Esophagus mucosa (tissue), 1 donor: ENCODE data around the gene ZNF106. TPM values are rescaled to one million over a fixed set of nuclear protein-coding genes. Genes with fewer than 3 reads are reported as not detected.

ENCODE experiments used
- ATAC-seq: fragments of 200-7000 bp; cut with Tn5 transposase; one replicate; pipeline ENCODE4 v1.9.1; 2020
- total RNA-seq: library from RNA; stranded (reverse); gene quantifications from one replicate; pipeline ENCODE4 v1.2.4, GENCODE V29; 2023
- donor health status: DM: yes; HTN: yes; CAD: no.

The ZNF106 gene
- total RNA-seq: 23.0 TPM

DNA sequence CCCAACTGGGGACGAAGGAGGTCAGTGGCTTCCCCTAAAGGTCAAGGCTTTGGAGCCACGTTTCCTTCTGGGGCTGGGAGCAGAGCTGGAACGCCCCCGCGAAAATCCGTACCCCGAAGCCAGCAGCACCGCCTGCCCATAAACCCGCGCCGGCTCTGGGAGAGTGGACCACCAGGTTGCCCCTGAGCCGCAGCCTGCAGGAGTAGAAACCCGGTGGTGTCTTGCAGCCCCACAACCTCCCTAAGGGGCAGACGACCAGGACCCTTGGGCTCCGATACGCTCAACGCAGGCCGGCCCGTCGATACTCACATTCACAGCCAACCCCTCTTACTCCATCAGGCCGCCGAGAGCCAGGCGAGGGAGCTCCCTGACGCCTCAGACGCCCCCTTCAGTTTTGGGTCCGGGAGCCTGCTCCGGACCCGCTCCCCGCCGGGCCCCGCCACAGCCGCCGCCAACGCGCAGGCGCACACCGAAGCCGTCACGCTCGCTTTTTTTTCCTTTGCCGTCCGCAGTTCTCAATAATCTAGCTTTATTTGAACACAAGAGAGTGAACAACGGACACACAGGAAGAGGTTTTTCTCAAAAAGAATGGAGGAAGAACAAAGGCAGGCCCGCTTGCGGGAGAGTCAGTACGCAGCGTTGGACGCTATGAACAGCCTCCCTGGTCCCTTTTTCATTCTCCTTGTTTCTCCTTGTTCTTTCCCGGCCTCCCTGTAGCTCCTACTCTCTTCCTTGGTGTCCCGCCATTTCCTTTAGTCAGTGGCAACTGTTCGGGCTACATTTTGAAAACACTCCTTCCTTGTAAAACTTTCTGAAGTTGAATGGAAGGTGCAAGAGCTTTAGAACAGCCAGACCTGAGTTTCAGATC, at the start of gene ZNF106:
Gene ZNF106 (minus strand): TSS at position 471 of the 868 bp plus-strand sequence. CDS start 18,852 bp downstream, outside the sequence.
- peak; percentile 72 for ATAC-seq

DNA sequence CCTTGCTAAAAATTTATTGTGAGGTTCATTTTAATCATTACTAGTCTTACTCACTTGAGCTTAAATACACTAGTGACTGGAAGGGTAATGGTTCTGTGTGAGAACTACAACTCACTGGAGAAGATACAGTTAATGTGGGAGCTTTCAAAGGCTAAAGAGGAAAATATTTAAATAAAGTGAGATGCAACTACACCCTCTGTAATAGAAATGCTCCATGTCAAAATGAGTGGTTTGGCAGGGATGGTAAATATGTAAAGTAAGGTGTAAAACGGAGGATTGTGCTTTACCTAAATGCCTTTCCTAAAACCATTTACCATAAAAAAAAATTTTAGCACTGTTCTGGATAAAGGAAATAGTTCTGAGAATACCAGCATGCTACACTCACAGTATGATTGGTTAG, 42.3 kb upstream of the ZNF106 start:
- ATAC-seq: no peak

DNA sequence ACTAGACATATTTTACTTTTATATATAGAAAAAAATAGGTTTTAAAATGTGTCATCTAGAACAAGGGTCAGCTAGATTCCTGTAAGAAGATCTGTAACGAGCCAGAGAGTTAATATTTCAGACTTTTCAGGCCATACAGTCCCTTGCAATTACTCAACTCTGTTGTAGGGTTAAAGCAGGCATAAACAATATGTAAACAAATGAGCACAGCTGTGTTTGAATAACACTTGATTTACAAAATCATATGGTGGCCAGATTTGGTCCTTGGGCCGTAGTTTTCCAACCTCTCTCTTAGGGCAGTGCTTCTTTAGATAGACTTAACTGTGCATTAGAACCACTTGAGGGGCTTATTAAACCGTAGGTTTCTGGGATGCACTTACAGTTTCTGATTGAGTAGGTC, 38.0 kb upstream of the ZNF106 start:
- ATAC-seq: no peak

DNA sequence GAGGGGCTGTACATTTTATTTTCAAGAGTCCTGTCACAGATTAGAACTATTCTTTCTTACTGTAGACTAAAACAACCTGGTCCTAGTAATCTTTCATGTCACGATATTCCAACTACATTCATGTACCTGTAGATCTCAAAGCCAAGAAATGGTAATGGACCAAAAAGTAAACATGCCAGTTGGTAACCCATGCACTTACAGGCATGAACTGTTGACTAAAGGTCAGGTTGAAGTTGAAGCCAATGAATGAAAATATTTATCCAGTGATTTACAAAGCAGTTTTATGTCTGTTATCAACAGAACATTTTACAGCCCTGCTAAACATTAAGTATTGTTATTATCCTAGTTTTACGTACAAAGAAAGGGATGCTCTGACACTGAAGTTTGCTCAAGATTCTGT, 32.4 kb upstream of the ZNF106 start:
- ATAC-seq: no peak

DNA sequence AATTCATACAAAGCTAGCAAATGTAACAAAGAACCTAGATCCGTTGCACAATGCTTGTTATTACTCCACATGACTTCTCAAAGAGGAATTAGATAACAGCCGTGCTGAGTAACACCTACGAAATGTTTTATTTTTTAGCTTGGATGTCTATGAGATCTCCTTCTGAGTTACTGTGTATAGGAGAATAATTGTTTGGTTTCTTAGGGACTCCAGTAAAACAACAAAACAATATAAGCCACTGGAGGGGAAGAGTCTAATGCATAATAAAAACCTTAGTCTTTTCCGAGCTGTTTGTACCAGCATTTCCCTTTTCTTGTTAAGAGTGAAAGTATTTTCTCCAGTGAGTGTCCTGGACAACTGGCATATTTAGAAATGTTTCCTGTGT, 20.1 kb upstream of the ZNF106 start:
- no peak for ATAC-seq

DNA sequence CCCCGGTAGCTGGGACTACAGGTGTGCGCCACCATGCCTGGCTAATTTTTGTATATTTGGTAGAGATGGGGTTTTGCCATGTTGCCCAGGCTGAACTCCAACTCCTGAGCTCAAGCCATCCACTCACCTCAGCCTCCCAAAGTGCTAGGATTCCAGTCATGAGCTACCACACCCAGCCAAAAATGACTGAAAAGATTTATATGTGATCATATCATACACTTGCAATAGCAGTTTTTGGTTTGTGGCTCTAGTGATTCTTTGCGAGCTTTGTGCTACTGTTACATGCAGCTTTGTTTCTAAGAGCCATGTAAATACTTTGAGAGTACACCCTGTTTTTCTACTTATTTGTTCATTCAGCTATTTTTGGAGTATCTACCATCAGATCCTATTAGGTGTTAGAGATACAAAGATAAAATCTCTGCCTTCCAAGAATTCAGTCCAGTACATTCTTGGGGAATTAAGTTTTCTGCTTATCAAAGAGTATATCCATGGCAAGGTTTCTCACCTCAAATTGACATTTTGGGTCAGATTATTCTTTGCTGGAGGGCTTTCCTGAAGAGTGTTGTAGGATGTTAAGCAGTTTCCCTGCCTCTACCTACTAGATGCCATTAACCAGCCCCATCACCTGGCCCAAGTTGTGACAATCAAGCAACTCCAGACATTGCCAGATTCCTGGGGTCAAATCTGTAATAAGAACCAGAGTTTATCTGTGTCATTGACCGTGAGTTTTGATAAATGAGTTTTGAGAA, 19.5 kb upstream of the ZNF106 start:
- no peak for ATAC-seq

DNA sequence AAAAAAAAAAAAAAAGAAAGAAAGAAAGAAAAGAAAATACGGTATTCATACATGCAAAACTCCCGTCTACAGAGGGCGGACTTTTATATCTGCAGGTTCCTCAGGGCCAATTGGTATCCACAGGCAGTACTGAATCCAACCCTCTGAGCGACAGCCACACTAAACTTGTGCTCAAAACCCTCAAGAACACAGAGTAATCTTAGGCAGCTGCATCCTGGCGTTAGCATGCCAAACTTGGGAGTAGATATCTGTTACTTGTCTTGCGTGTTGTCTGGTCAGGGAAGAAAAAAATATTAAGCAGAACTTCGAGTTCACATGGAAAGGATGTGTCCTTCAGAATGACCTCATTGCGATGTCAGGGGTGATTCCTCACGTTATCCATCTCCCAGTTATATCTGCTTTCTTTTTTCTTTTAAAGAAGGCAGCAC, 17.3 kb upstream of the ZNF106 start:
- no peak for ATAC-seq

DNA sequence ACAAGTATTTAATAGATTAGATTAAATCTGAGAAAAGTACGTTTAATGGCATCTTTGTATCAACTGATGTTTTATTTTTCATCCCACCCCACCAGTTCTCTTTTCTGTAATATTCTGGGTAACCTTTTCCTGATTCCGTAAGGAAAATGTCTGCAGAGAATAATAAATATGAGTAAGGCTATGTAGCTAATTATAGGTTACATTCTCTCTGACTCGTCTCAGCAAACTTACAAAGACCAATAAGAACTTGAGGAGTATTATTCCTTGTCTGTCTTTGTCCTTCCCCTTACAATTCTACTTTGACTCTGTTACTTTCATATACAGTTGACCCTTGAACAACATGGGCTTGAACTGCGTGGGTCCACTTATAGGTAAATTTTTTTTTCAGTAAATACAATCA, 16.6 kb upstream of the ZNF106 start:
- ATAC-seq: no peak

DNA sequence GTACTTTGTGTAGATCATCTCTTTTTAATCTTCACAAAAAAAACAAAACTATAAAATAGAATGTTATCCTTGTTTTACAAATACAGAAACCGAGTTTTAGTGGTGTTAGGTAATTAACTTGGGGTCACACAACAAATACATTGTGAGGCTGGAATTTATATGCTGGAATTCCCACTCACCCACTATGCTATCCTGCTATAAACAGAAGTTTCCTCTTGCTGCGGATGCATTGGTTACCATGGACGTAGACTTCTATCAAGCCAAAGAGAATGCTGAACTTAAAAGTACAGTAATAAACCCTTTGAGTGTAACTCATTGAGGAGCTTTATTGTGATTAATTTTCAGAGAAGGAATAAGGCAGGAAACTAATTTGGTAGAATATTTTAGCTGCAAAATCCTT, 13.7 kb upstream of the ZNF106 start:
- no peak for ATAC-seq

DNA sequence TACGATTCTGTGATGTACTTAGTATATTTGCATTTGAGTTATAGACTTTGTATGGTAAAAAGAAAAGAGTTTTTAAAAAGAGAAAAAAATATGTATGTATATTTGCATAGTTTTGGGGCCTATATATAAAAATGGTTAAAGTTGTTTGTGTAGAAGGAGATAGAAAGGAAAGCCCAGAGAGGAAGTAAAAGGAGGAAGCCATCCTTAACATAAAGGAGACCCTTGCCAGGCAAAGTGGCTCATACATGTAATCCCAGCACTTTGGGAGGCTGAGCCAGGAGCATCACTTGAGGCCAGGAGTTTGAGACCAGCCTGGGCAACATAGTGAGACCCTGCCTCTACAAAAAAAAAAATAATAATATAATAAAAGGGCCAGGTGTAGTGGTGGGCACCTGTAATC, 12.9 kb upstream of the ZNF106 start:
- no peak for ATAC-seq

DNA sequence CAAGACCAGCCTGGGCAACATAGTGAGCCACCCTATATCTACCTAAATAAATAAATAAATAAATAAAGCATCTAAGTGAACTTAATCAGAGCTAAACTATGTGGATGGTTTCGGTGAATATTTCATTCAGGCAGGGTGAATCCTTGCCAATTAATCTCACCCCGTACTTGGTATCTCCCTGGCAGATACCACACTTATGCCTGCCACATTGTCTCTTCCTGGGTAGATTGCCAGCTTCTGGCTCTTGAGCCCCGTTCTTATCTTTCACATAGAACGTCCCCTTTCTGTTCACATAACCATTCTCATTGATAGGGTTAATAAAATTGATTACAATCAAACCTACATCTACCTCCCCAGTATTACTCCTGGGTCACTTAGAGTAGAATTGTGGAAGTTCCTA, 11.5 kb upstream of the ZNF106 start:
- ATAC-seq: no peak

DNA sequence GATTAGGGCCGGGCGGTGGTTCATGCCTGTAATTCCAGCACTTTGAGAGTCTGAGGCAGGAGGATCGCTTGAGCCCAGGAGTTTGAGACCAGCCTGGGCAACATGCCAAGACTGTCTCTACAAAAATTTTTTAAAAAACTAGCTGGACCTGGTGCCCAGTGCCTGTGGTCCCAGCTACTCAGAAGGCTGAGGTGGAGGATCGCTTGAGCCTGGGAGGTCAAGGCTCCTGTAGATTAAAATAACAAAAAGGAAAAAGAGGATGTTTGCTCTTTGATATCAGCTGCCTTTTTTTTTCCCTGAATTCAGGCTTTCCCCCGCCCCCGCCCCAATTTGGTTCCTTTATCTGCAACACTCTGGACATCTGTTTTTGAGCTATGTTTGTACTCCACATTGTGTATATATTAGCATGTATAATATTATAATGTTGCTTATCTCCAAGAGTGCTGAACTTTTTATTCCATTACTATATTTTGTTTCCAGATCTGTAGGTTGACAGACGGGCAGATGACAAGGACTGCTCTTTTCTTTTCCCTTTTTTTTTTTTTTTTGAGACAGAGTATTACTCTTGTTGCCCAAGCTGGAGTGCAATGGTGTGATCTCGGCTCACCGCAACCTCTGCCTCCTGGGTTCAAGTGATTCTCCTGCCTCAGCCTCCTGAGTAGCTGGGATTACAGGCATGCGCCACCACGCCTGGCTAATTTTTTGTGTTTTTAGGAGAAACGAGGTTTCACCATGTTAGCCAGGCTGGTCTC, 9.1 kb upstream of the ZNF106 start:
- ATAC-seq: no peak

DNA sequence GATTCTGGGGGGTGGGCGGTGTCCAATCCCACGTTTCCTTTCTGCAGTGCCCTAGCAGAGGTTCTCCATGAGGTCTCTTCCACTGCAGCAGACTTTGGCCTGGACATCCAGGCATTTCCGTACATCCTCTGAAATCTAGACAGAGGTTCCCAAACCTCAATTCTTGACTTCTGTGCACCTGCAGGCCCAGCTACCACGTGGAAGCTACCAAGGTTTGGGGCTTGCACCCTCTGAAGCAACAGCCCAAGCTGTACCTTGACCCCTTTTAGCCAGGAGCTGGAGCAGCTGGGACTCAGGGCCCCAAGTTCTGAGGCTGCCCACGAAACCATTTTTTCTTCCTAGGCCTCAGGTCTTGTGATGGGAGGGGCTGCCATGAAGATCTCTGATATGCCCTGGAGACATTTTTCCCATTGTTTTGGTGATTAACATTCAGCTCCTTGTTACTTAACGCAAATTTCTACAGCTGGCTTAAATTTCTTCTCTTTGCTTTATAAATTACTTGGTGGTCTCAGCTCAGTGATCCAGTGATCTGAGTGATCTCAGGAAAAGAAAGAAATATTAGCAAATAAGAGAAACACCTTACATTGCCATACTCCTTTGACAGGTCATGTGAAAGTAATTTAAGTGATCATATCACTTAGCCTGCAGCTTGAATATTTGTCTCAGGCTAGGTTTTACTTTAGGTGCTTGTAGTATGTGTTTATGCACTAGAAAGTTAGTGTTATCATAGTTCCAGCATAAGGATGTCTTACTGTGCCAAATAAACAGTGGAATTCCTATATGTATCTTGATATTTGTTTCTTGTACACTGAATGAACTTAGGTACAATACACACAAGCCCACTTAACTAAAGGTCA, 7.5 kb upstream of the ZNF106 start:
- ATAC-seq: no peak

DNA sequence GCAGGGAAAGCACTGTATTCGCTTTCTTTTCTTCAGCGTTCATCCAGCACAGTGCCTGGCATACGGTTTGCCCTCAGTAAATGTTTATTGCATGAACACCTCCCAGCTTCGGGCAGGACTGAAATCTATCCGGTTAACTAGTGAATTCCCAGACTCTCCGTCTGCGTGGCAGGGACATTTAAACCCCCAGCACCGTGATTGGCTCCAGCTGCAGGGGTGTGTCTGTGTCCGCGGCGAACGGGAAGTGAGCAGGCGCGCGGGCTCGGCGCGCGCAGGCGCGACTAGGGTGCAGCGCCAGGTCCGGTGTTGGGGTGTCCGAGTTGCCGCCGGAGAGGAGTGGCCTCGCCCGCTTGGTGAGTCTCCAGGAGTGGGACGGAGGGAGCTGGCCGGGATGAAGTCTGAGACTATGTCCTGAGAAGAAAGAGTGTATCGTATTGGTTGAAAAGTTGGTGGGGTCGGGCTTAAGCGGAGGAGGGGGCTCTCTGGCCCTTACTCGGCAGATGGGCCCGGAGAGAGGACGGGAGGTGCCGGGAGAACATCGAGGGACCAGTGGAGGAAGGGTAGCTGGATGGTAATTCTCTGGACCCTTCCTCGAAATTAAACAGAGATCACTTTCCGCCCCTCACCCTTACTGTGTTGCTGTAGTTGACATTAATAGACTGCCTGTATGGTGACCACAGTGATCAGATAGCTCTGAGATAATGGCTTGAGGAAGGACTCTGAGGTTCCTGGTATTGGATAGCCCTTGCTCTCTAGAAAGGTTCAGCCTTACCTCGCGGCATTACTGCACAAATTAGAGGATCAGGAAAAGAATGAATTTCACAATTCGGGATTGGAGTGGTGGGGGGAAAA, 4.6 kb upstream of the ZNF106 start, which contains the start of gene SNAP23:
Gene SNAP23 (plus strand): TSS at position 274 of the 852 bp plus-strand sequence. CDS start 16,213 bp downstream, outside the sequence.
- ATAC-seq: peak; percentile 97

DNA sequence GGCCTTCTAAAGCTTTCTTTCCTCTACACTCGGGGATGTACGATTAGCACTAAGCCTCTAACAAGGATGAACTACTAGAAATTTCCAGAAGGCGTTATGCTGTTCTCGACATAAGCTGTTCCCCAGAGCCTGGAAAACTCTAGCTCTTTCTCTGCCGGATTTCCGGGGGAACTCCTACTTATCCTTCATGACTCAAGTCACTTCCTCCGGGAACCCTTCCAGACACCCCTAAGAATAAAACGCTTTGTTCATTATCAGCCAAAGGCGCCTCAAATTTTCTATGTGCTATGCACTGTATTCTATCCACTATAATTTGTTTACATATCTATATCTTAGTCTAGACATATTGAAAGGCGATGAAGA, 4.0 kb upstream of the ZNF106 start:
- peak; percentile 9 for ATAC-seq

DNA sequence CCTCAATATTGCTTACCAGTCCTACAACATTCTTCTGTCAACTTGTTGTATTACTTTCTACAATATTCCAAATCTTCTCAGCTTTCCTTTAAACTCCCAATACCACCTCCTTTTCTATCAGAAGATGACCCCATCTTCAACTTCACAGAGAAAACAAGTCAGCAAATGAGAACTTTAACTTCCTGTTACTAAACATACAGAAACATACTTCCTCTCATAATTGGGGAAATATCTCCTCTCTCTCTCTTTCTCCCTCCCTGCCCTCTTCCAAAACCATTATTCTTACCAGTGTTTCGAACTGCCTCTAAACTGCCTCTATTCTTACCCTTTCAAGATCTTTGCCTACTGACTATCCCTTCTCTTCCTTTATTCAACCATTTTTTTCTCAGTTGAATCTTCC, 2.7 kb upstream of the ZNF106 start:
- ATAC-seq: no peak

DNA sequence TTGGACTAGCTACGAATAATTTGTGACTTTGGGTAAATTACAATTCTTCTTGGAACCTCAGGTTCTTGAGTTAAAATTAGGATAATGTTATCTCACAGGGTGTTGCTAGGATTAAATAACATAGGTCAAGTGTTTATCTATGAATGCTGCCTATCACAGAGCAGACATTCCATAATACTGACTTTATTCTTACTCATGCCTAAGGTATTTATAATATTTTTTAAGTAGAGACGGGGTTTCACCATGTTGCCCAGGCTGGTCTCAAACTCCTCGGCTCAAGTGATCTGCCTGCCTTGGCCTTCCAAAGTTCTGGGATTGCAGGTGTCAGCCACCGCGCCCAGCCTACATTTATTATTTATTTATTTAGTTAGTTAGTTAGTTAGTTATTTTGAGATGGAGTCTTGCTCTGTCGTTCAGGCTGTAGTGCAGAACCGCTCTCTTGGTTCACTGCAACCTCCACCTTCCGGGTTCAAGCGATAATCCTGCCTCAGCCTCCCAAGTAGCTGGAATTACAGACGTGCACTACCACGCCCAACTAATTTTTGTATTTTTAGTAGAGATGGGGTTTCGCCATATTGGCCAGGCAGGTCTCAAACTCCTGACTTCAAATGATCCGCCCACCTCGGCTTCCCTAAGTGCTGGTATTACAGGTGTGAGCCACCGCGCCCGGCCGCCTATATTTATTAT, 741 bp upstream of the ZNF106 start:
- ATAC-seq: no peak

DNA sequence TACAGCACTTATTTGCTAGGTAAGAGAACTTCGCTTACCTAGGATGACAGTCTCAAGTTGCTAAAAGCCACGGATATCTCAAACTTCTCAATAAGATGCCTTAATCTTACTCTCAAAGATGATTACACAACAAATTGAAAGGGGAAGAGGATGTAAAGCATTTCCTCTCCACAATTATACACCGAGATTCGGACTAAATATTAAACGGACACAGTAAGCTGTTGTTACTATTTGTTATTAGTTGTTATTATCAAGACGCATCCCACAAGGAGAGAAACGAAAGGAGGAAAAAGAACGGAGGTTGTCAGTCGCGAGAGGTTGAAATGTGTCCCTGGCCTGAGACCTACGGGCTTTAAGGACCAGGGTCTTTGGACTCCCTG, 660 bp downstream of the ZNF106 start:
- ATAC-seq: no peak

DNA sequence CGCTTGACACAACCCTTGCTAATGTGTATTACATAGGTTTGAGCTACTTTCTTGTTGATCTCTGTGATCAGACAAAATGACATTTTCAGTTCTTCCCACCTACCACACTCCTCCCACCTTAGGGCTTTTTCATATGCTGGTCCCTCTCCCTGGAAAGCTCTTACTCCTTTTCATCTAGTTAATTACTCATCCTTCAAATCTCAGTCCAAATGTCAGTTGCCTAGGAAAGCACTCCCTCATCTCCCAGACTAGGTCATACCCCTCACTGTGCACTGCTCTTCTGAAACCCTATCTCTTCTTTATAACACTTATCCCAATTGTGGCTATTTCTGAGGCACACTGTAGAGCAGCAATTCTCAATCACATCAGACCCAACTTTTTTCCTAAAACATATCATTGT, 7.3 kb downstream of the ZNF106 start:
- ATAC-seq: no peak

DNA sequence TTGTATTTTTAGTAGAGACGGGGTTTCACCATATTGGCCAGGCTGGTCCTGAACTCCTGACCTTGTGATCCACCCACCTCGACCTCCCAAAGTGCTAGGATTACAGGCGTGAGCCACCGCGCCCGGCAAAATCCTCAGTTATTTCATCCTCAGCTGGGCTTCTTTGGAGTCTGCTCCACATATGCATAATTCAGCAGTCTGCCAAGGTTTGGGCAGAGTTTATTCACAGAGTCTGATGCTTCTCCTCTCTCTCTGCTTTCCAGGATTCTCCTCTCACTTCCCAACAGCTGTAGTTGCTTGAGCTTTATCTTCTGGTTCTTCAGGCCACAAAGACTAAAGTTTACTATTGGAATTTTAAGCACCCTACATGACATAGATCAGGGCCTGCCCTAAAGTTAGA, 8.2 kb downstream of the ZNF106 start:
- ATAC-seq: no peak

DNA sequence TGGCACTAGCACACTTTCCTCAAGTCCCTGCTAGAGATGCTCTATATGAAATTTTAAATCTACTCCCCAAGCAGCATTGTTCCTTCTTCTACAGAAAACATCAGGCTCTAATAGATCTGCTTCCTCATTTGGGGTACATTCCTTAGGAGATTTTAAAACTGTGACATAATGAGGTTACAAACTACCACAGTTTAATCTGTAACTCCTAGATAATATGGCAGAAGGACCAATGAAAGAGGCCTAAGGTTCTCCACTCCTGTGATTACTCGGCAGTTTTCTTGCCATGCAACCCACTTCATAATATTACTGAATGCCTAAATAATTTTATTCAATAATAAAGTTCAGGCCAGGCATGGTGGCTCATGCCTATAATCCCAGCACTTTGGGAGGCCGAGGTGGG, 16.1 kb downstream of the ZNF106 start:
- no peak for ATAC-seq
